ENCODE measurements around the gene RGPD3.

DNA sequence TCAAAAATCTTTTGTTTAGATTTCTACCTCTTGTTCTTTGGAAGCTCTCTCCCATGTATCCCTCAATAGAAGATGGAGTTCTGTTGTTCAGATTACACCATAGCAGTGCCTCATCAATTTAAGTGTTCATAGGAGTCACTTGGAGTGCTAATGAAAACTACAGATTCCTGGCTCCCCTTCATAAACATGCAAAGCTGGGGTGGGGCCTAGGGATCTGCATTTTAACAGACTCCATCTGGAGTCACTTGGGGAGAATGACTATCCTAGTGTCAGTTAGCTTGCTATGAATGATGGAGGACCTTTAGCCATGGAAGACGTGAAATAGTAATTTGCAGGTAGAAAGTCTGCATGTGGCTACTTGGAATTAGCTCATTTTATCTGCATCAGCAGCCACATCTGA, 105.4 kb downstream of the RGPD3 start:
- TF ChIP-seq EZH2 (IDR thresholded peaks at IDR 0.05; ENCODE audit: insufficient read depth, poor library complexity, severe bottlenecking) (no peak), EZH2phosphoT487 (IDR thresholded peaks at IDR 0.05; ENCODE audit: insufficient read depth, low read depth) (no peak)

All from GM23248 (cell line).